Activated T-helper 1 cell treated with Interleukin-2 at 50 U/mL for 16 hours (primary cell): ENCODE data around the gene SRPX.

Experiments
- DNase-seq: peaks from one replicate; pipeline ENCODE4 v3.0.0-alpha.2; 2020; ENCODE audit warnings: low read depth

The SRPX gene

DNA sequence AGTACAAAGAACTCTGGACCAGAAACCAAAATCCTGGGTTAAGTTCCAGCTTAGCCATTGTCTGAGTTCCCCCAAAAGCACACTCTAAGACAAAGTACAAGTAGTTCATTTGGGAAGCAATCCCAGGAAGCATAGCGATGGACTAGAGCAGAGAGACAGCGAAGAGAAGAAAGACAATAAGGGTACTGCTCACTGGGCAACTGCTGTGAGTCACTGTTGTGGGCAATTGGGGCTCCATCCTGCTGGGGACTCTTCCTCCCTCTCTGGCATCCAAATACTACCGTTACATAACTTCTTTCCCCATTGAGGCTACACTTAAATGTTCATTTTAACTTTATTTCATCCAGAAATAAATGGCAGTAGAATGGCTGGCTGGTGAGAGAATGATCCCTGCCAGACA is 14.1 kb downstream of the SRPX start:
- DNase-seq, result no peak

- DNase-seq, result no peak
Observed at GRCh38 chrX:38206036-38206435, 14.6 kb downstream of the SRPX start.

DNA sequence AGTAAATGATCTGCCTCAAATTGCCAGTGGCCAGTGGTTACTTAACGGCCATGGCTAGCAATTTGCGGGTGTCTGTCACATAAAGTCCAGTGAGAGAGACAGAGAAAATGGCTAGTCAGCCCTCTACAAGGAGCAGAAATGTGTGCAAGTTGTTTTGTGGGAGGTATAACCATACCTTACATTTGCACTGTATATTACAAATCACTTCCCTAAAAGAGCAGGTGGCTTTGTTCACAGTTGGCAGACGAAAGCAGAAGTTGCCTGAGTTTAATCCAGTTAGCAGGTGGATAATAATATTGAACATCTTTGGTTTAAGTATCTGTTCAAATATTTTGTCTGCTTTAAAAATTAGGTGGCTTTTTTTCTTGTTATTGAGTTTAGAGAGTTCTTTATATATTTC is 15.6 kb downstream of the SRPX start:
- DNase-seq, result no peak

DNA sequence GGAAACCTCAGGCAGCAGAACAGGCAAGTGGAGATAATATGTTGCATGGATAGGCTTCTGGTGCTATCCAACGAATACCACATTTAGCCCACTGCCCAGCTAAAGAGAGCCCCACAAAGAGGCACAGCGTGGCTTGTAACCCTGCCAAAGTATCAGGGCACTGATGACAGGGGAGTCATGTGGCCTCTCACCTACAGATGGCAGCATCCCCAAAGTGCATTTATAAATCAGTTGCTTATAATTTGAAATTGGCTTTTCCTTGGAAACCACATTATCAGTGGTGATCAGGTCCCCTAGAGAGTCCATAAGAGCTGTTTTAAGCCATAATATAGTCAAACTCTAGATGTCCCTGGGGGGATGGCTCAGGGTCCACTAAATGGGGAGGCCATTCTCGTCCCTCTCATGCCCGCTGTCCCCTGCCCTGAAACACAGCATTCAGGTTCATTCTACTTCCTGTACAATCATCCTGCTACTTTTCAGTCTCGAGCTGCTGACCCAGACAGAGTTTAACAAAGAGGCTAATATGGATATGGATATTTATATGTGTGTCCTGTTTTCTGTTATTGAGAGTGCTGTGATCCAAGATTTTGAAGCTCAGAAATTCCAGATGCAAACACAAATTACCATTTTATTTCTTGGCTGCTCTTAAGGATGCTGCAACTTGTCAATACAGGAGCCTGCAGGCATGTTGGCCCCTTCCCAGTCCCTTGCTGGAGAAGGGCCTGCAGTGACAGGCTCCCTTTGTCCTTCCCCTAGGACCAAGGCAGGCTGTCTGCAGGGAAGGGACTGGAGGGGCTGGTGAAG is 28.5 kb downstream of the SRPX start:
- DNase-seq, result no peak

DNA sequence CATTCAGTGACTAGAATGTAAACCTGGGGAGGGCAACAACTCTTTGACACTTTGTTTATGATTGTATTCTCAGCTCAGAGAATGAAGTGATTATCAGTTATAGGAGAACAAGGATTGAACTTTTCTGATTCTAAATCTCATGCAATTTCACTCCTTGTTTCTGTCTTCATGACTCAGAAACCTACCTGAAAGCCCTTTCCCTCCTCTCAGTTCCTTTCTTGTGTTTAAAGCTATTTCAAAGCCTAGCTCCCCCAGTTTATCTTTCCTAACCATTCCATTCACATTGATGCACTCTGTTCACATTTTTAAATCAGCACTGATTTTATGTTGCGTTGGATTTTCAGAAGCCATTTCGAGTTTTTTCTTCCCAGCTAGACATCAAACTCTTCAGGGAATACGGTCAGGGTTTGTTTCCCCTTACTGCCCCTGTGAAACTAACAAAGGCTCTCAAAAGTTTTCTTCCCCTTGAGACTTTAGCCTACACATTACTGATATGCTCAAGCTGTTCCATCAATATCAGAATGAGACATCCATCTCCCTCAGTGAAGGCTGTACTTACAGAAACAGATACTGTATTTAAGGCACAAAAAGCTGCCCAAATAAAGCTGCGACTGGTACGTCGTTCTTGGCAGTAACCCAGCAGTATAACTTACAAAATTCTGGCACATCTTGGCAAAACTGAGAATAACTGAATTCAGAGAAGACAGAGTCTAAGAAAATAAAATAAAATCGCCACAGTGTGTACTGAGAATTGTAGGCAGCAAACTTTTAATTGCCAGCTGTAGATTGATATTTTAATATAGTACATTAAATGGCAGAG is 31.0 kb downstream of the SRPX start:
- DNase-seq, result no peak

GRCh38 chrX:38183596-38183995 is 37.1 kb downstream of the SRPX start:
- DNase-seq, result no peak

- DNase-seq, result no peak
Observed at GRCh38 chrX:38181357-38181756, 39.3 kb downstream of the SRPX start.

DNA sequence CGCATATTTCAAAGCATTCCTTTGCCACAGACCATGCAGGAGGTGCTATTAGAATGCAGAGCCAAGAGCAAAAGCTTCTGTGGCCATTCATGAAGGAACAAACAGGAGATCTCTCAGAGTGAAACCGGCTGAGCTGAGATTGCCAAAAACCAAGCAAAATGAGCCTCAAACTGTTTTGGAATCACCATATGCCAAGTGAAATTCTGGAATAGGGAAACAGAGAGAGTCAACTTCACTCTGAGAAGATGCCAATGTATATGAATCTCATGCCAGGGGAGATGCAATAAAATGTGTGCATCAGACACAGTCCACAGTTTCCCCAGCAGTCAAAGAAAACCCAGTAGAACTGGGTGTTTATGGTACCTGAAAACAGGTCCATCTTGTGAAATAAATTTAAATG is 42.3 kb downstream of the SRPX start:
- no peak for DNase-seq

DNA sequence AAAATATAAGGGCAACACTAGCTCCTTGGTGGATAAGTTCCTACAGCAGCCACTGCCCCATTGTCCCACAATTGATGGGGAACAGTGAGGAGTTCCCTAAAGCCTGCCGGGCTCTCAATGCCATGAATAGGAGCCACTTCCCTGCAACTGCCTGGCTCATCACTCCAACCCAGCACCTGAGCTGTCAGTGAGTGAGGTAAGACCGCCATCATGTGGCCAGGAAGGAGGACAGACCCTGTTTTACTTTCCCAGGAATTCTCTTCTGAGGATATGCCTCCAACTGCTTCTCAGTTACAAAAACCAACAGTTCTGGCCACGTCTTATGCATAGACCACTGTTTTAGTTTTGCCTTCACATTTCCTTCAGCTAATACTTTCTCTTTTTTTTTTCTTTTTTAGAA is 45.5 kb downstream of the SRPX start:
- no peak for DNase-seq

GRCh38 chrX:38172596-38172995 is 48.1 kb downstream of the SRPX start:
- no peak for DNase-seq

GRCh38 chrX:38170556-38170955 is 50.1 kb downstream of the SRPX start:
- DNase-seq, result no peak

DNA sequence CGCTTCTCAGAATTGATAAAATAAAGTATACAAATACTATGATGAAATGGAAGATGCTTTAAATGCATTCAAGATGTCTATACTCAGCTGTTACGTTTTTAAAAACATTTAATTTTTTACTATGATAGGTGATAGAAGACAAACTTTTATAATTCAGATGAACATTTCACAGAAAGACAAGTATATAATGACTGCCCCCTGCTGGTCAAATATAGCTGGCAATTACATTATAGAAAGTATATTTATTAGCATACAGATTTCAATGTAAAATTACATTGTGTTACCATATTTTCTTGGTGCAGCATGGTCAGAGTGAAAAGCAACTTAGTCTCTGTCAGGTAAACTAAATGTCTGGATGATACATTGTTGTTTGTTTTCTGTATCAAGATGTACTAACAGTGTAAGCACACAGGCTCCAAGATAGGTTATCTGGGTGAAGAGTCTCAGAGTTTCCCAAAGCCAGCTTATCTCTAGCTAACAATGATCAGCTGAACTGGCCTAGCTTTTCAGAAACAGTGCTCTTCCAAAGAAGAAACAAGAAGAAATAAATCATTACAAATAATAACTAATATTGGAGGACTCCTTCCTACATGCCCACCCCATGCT is 54.1 kb downstream of the SRPX start:
- DNase-seq, result no peak

- no peak for DNase-seq
Observed at GRCh38 chrX:38165023-38165422, 55.6 kb downstream of the SRPX start.

DNA sequence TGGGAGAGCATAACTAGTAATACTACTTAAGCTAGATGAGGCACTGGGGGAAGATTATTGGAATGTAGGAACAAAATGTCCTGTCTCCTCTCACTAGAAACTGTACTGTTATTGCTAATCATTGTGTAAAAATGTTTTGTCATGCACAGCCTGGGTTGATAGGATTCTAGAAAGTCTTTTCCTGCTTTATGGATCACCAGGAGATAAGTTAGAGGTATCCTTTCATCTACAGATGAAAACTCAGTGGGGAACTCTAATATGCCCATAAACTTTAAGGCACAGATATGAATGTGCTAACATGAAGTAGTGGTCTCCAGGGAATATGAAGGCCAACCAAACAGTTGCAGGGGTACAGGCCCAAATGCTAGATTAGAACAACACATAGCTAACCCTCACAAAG is 57.5 kb downstream of the SRPX start:
- DNase-seq, result no peak

GRCh38 chrX:38156838-38157237 is 63.8 kb downstream of the SRPX start:
- no peak for DNase-seq

DNA sequence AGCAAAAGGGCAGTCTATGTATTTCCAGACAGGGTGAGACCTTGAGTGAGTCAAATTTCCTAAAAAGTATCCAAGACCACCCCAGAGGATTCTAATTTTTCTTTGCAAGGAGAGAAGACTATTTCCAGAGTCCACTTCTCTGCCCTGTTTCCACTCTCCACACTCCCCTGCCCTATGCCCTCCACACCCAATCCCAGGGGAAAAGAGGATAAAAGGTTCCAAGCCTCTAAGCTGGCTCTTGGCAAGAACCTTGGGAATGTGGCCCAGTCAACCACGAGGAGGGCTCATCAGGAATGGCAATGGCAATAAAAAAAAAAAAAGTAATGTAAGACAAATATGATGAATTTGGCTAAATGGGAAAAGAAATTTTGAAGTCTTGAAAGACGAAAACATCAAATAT is 65.9 kb downstream of the SRPX start:
- no peak for DNase-seq

DNA sequence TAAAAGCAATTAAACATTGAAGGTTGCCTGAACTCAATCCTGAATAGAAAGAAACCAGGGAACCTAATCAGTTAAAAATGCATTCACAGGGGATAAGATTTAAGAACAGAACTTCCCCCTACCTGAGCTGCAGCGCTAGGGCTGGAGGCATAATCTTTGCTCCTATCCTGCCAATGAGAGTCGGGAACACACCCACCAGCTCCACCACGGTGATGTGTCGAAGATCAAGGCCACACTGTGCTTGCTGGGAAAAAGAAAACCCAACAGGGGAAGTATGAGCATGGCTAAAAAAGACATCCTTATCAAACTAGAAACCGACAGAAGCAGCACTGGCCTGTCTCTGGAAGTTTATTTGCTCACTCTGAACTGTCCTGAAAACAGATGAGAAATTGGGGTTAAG is 66.3 kb downstream of the SRPX start:
- no peak for DNase-seq

DNA sequence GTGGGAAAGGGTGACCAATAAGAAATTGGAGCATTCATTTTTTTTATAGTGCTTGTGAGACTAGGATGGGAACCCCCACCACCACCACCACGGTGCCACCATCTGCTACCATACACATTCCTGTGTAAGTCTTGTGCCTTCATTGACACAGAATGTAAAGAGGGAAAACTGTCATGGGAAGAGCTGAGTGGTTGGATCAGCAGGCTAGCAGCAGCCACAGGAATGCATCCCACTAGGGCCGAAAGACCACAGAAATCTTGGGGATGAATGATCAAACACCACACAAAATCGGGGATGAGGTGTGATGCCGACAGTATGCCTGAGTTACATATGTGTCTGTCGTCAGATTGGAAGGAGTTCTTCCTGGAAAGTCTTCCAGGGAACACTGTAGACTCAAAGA is 69.2 kb downstream of the SRPX start:
- no peak for DNase-seq

GRCh38 chrX:38150993-38151392 is 69.7 kb downstream of the SRPX start:
- DNase-seq, result no peak

- no peak for DNase-seq
Observed at GRCh38 chrX:38149016-38149415, 71.7 kb downstream of the SRPX start.

GRCh38 chrX:38142610-38143009 is 78.1 kb downstream of the SRPX start:
- DNase-seq, result no peak

DNA sequence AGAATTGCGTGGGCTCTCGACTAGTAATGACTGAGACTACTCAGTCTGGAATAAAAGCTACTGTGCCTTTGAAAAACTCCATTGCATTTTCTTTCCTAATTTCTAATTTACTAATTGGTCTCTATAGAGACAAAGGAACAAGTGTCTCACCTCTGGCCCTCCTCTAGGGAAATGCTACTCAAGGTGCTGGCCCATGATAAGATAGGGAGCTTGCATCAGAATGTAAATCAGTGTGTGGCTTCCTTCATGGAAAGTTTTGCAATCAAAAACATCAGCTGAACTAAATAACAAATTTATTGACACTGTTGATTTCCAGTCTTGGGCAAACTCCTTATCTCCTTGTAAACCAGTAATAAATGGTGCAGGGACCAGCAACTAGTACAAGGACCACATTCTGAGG is 81.8 kb downstream of the SRPX start:
- no peak for DNase-seq
